Colonic mucosa (tissue), 4 donors: ENCODE measurements around the gene APOLD1. TPM values are rescaled to one million over a fixed set of nuclear protein-coding genes. Genes with fewer than 3 reads are reported as not detected.
A peak's percentile ranks its signal among the peaks of the same experiment; 100 is the strongest.
"Not testable (repeated sequence)": the region's sequence is repeated elsewhere in the genome, so short reads cannot be mapped to it uniquely, and the experiment has no call there.

Experiments
- DNase-seq: peaks from one replicate; pipeline ENCODE4 v3.0.0-alpha.2; 2020
- H3K27ac ChIP-seq: fragments of 200-600 bp; one replicate; pipeline ENCODE4 v1.8.0; 2021
- H3K27me3 ChIP-seq: fragments of 200-600 bp; one replicate; pipeline ENCODE4 v1.8.0; 2021
- H3K36me3 ChIP-seq: fragments of 200-600 bp; one replicate; pipeline ENCODE4 v1.8.0; 2021
- H3K4me1 ChIP-seq: fragments of 200-600 bp; one replicate; pipeline ENCODE4 v1.8.0; 2021; ENCODE audit warnings: mild to moderate bottlenecking
- H3K4me3 ChIP-seq: fragments of 200-600 bp; one replicate; pipeline ENCODE4 v1.8.0; 2021
- H3K9ac ChIP-seq, 2 donors: one replicate each; pipeline ENCODE4 v1.7.0; 2013; ENCODE audit warnings: control low read depth in 2 of 2, low read depth in 2 of 2, low read length in 2 of 2
- H3K9me3 ChIP-seq: fragments of 200-600 bp; one replicate; pipeline ENCODE4 v1.8.0; 2021
- CTCF ChIP-seq: fragments of 200-600 bp; IDR thresholded peaks from one replicate; pipeline ENCODE4 v1.8.0; 2022; ENCODE audit warnings: antibody characterized with exemption, mild to moderate bottlenecking
- intact Hi-C: fragments of 100-400 bp; cut with DNase I; formaldehyde crosslinking; loops from one replicate; pipeline ENCODE4 v1.14.1; 2022
- microRNA-seq: library from miRNA; unstranded; fragments of <30 nt; microRNA quantifications from one replicate; pipeline ENCODE4, GENCODE V29; 2019
- total RNA-seq, 2 donors: library from RNA; stranded (reverse); fragmentation: NEBNext Ultra II Directional in 1 of 2; extraction: Animal tissue kit (Norgen Biotek cat#: 25700) in 1 of 2; gene quantifications; one replicate each; pipeline ENCODE4 v1.2.1, GENCODE V29; 2021
- donor health status: healthy.
- donor health status: DM: no; HTN: no; CAD: no.
- donor health status: DM: no; HTN: no; CAD: no.

The APOLD1 gene
- total RNA-seq, 2 donors from 2014 or later = 2.6 to 5.4 TPM

- Histone ChIP-seq H3K4me1 (peaks cover 8% of the 10 kb centered on the region), H3K27me3 (no peaks in the 10 kb centered on the region), H3K36me3 (no peaks in the 10 kb centered on the region), H3K9me3 (no peaks in the 10 kb centered on the region), H3K9ac (no peak overlapping the region), H3K4me3 (no peak overlapping the region), H3K27ac (no peak overlapping the region)
- TF ChIP-seq CTCF = no peak
- intact Hi-C loops = loop anchor here (10.0 kb wide), 2 partner anchors 47 to 137 kb away; no protein-coding TSS in a partner anchor
- no peak for DNase-seq
These were observed 52.3 kb downstream of the APOLD1 start for GRCh38 chr12:12837813-12838153.

- Histone ChIP-seq H3K4me1 (peaks cover 8% of the 10 kb centered on the region), H3K4me3 (no peak overlapping the region), H3K27ac (no peak overlapping the region), H3K9ac (no peak overlapping the region), H3K9me3 (no peaks in the 10 kb centered on the region), H3K36me3 (no peaks in the 10 kb centered on the region), H3K27me3 (no peaks in the 10 kb centered on the region)
- DNase-seq = no peak
- intact Hi-C loops = loop anchor here (10.0 kb wide), 2 partner anchors 46 to 136 kb away; no protein-coding TSS in a partner anchor
- TF ChIP-seq CTCF = no peak
These were observed 53.5 kb downstream of the APOLD1 start for GRCh38 chr12:12839003-12839395.

GRCh38 chr12:12839439-12839838, 54.0 kb downstream of the APOLD1 start:
- not testable (repeated sequence) for H3K4me3 ChIP-seq
- intact Hi-C loops = loop anchor here (10.0 kb wide), 2 partner anchors 45 to 135 kb away; no protein-coding TSS in a partner anchor

GRCh38 chr12:12839873-12840579, 54.6 kb downstream of the APOLD1 start:
- no peak for TF ChIP-seq CTCF
- intact Hi-C loops = loop anchor here (10.0 kb wide), 2 partner anchors 45 to 135 kb away; no protein-coding TSS in a partner anchor
- Histone ChIP-seq H3K9ac (peak overlapping the region in 1 of 2 donors; percentile 38), H3K27me3 (no peaks in the 10 kb centered on the region), H3K36me3 (no peaks in the 10 kb centered on the region), H3K9me3 (no peaks in the 10 kb centered on the region), H3K4me3 (no peak overlapping the region), H3K4me1 (peaks cover 8% of the 10 kb centered on the region), H3K27ac (no peak overlapping the region)
- DNase-seq = peak; percentile 88

More at GRCh38 chr12:12839439-12839838, 54.0 kb downstream of the APOLD1 start:
- not testable (repeated sequence) for H3K9me3 ChIP-seq, H3K27me3 ChIP-seq, H3K36me3 ChIP-seq, H3K4me1 ChIP-seq, H3K27ac ChIP-seq, DNase-seq
- H3K9ac ChIP-seq = peak overlapping the region in 1 of 2 donors; percentile 38

GRCh38 chr12:12840580-12840899, 55.1 kb downstream of the APOLD1 start:
- no peaks in the 10 kb centered on the region for H3K9me3 ChIP-seq
- TF ChIP-seq CTCF = no peak
- no peak overlapping the region for H3K9ac ChIP-seq
- H3K4me3 ChIP-seq = no peak overlapping the region
- no peak for DNase-seq
- H3K4me1 ChIP-seq = peaks cover 8% of the 10 kb centered on the region
- H3K36me3 ChIP-seq = no peaks in the 10 kb centered on the region
- intact Hi-C loops = no loop called here
- no peaks in the 10 kb centered on the region for H3K27me3 ChIP-seq
- H3K27ac ChIP-seq = no peak overlapping the region

Small RNA genes lying within 50 kb of the gene (microRNA-seq; reads per million reads assigned to microRNA genes)
- gene MIR613 = not detected

Other genes with a start within 250 kb of the APOLD1 start
- gene DUSP16, start 222.8 kb upstream of the APOLD1 start, total RNA-seq = 10 to 100 TPM; 47.5 to 60.2 TPM
- 10 to 100 TPM; 18.6 to 28.9 TPM for gene CREBL2, start 173.8 kb upstream of the APOLD1 start, total RNA-seq
- under 1 TPM; 0.74 to 0.96 TPM for gene GPR19, start 89.5 kb upstream of the APOLD1 start, total RNA-seq
- 10 to 100 TPM; 52.1 to 54.0 TPM for gene CDKN1B, start 68.3 kb upstream of the APOLD1 start, total RNA-seq
- 10 to 100 TPM; 36.1 to 45.0 TPM for gene DDX47, start 27.7 kb downstream of the APOLD1 start, total RNA-seq
- 100 to 1,000 TPM; 234 to 246 TPM for gene GPRC5A, start 105.9 kb downstream of the APOLD1 start, total RNA-seq
- under 1 TPM in 1 of 2 donors, not detected in 1; 0.27 TPM for gene GPRC5D, start 166.5 kb downstream of the APOLD1 start, total RNA-seq
- 10 to 100 TPM; 40.9 to 61.9 TPM for gene HEBP1, start 214.6 kb downstream of the APOLD1 start, total RNA-seq